Measurements from ENCODE around the gene STARD3NL.

GRCh38 chr7:38141187-38141586 is 36.9 kb upstream of the STARD3NL start:
- TF ChIP-seq, protein P1, sequence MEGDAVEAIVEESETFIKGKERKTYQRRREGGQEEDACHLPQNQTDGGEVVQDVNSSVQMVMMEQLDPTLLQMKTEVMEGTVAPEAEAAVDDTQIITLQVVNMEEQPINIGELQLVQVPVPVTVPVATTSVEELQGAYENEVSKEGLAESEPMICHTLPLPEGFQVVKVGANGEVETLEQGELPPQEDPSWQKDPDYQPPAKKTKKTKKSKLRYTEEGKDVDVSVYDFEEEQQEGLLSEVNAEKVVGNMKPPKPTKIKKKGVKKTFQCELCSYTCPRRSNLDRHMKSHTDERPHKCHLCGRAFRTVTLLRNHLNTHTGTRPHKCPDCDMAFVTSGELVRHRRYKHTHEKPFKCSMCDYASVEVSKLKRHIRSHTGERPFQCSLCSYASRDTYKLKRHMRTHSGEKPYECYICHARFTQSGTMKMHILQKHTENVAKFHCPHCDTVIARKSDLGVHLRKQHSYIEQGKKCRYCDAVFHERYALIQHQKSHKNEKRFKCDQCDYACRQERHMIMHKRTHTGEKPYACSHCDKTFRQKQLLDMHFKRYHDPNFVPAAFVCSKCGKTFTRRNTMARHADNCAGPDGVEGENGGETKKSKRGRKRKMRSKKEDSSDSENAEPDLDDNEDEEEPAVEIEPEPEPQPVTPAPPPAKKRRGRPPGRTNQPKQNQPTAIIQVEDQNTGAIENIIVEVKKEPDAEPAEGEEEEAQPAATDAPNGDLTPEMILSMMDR (IDR thresholded peaks at IDR 0.05): no peak
- TF ChIP-seq ZFX (IDR thresholded peaks at IDR 0.05; ENCODE audit: borderline replicate concordance): no peak

All from 22Rv1 (cell line).